Astrocyte (in vitro differentiated cells and primary cell): ENCODE data around the gene PCNP.

Experiments used
- EZH2 ChIP-seq: IDR thresholded peaks from 2 replicates; pipeline ENCODE4 v1.6.1; 2012; ENCODE audit warnings: mild to moderate bottlenecking, low read length, inconsistent platforms; ENCODE audit not compliant: insufficient read depth
- TF ChIP-seq, protein P1 (sequence below): IDR thresholded peaks from 2 replicates; pipeline ENCODE4 v1.5.1; 2011; ENCODE audit warnings: low read depth, mild to moderate bottlenecking, inconsistent platforms, low read length, moderate library complexity; ENCODE audit not compliant: insufficient read depth

DNA sequence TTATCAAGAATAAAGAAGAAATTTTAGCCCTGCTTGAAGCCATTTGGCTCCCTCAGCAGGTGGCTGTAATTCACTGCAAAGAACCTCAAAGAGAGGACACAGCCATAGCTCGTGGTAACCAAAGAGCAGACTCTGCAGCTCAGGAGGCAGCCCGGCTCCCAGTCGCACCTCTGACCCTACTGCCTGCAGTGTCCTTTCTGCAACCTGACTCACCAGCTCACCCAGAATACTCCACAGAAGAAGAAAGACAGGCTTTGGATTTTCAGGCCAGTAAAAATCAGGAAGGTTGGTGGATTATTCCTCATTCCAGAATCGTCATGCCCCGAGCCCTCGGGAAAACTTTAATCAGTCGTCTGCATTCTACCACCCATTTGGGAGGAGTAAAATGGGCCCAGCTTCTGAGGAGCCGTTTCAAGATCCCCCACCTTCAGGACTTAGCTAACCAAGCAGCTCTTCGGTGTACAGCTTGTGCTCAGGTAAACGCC is 64.3 kb downstream of the PCNP start:
- TF ChIP-seq EZH2 = no peak
- TF ChIP-seq, protein P1, sequence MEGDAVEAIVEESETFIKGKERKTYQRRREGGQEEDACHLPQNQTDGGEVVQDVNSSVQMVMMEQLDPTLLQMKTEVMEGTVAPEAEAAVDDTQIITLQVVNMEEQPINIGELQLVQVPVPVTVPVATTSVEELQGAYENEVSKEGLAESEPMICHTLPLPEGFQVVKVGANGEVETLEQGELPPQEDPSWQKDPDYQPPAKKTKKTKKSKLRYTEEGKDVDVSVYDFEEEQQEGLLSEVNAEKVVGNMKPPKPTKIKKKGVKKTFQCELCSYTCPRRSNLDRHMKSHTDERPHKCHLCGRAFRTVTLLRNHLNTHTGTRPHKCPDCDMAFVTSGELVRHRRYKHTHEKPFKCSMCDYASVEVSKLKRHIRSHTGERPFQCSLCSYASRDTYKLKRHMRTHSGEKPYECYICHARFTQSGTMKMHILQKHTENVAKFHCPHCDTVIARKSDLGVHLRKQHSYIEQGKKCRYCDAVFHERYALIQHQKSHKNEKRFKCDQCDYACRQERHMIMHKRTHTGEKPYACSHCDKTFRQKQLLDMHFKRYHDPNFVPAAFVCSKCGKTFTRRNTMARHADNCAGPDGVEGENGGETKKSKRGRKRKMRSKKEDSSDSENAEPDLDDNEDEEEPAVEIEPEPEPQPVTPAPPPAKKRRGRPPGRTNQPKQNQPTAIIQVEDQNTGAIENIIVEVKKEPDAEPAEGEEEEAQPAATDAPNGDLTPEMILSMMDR = no peak
